Islet precursor cell (in vitro differentiated cells): Measurements from ENCODE around the gene ZSWIM8.
"Not testable (repeated sequence)": the region's sequence is repeated elsewhere in the genome, so short reads cannot be mapped to it uniquely, and the experiment has no call there.

Experiments
- DNase-seq: peaks from one replicate; pipeline ENCODE4 v3.0.0-alpha.2; 2018

ZSWIM8 gene

GRCh38 chr10:73779018-73779417 lies 6.4 kb upstream of the ZSWIM8 start:
- no peak for DNase-seq

DNA sequence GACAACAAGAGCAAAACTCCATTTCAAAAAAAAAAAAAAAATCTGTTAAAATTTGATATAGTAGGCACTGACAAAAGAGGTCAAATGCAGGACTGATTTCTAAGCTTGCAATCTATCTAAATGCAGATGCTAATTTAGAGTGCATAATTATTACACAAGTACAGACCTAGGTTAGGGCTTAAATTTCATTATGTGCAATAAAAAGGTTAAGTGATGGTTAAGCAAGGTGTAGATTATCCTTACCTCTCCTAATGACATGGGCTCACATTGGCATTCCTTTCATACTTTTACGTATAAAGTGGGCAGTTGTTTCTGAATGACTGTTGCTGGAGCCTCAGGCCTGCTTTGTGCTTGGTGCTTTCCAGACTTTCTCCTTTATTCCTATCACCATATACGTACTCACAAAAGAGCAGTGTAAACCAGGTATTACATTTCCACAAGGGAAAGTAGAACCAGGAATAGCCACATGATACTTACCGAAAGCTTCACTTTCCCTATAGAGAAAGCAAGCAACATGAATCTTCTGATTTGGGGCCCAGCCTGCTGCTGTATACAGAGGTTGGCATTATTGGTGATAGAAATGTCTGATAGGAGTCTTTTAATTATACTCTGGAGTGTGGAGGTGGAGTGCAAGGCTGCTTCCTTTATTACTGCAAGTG lies 5.7 kb upstream of the ZSWIM8 start:
- no peak for DNase-seq

- no peak for DNase-seq
Observed at GRCh38 chr10:73780301-73780700, 5.1 kb upstream of the ZSWIM8 start.

- no peak for DNase-seq
Observed at GRCh38 chr10:73780966-73781365, 4.4 kb upstream of the ZSWIM8 start.

GRCh38 chr10:73781548-73781878 lies 3.9 kb upstream of the ZSWIM8 start:
- DNase-seq = no peak

- peak; percentile 95 for DNase-seq
Observed at GRCh38 chr10:73781879-73782748, 3.3 kb upstream of the ZSWIM8 start, which contains the start of gene CHCHD1. Gene CHCHD1 (plus strand): TSS chr10:73782048. CDS start chr10:73782076, 28 bp downstream.

DNA sequence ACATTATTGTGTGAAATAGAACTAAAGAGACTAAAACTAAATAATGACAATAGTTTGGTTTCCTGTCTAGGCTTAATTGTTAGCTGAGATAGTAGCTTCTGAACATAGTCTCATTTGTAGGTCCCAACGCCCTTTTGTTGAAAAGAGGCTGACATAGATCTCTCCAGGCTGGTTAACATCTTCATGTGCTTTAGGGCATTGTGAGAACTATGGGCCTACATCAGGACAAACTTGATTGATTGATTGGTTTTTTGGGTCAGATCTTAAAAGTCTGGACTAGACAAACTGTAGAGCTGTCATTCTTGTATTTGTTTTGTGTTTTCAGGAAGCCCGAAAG lies 2.7 kb upstream of the ZSWIM8 start:
- no peak for DNase-seq

DNA sequence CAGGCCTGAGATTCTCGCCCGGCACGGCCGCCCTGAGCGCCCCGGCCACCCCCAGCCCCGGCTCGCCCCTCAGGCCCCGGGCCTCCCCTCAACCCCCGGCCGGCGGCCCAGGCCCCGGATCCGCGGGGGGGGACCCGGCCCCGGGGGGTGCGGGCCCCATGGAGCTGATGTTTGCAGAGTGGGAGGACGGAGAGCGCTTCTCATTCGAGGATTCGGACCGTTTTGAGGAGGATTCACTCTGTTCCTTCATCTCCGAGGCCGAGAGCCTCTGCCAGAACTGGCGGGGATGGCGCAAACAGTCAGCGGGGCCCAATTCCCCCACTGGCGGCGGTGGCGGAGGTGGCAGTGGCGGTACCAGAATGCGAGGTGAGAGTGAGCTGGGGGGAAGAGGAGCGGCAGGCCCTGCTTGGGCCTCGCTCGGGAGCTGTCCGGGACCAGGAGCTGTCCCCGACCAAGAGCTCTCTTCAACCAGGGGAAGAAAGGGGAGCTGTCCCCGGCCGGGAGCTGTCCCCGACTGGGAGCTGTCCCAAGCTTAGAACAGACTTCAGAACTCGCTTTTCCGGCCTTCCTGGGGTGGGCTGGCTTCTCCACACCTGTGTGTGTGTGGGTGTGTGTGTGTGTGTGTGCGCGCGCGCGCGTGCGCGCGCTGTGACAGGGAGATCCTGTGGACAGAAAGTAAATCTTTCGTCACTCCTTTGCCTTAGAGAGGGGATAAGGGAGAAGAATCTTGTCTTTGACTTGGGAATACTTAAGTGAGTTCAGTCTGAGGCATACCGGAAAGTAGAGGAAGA lies 510 bp downstream of the ZSWIM8 start:
- peak; percentile 88 for DNase-seq

DNA sequence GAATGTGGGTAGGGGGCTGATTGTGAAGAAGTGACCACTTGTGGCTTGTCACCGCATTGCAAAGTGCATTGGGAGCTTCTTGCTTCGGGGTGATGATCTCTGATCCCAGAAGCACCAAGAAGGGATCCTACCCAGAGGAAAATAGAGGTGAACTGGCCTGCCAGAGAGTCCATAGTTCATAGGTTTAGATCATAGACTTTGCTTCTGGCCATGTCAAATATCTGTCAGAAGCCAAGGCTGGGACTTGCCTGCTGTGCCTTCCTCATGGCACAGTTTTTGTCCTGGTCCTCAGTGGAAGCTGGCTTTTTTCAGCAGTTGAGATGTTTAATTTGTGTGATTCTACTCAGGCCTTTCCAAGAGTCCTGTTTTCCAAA lies 1.1 kb downstream of the ZSWIM8 start:
- DNase-seq = no peak

GRCh38 chr10:73787031-73787800 lies 1.8 kb downstream of the ZSWIM8 start:
- not testable (repeated sequence) for DNase-seq

- DNase-seq = peak; percentile 68
Observed at GRCh38 chr10:73788864-73789658, 3.7 kb downstream of the ZSWIM8 start.

DNA sequence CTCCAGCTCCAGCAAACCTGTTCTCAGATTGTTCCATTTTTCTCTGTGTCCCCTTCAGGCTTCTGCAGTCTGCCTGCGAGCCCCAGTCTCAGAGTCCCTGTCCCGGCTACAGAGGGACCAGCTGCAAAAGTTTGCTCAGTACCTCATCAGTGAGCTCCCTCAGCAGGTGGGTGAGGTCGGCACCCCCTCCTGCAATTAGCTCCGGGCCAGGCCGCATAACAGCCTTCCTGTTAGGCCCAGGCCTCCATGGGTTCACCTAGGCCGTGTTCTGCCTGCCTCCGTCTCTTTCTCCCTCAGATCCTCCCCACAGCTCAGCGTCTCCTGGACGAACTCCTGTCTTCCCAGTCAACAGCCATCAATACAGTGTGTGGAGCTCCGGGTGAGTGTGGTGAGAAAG lies 4.3 kb downstream of the ZSWIM8 start:
- DNase-seq = no peak

DNA sequence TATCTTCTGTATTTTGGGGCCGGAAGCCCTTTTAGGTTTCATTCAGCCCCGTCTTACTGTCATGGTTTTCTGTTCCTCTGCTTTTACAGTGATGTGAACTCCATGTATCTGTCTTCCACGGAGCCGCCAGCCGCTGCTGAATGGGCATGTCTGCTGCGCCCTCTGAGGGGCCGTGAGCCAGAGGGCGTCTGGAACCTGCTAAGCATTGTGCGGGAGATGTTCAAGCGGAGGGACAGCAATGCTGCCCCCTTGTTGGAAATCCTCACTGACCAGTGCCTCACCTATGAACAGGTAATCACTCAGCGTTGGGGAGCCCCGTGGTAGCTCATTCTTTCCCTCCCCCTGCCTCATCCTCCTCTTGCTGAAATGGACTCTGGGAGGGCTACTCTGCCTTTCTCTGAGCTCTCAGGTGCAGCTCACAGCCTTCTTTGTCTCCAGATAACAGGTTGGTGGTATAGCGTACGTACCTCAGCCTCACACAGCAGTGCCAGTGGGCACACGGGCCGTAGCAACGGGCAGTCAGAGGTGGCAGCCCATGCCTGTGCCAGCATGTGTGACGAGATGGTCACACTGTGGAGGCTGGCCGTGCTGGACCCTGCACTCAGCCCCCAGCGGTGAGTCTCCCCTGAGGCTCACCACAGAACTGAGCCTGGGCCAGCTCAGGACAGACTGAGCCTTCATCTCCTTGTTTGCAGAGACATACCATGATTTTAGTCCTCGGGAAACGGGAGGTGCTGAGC lies 5.7 kb downstream of the ZSWIM8 start:
- DNase-seq = peak; percentile 37

DNA sequence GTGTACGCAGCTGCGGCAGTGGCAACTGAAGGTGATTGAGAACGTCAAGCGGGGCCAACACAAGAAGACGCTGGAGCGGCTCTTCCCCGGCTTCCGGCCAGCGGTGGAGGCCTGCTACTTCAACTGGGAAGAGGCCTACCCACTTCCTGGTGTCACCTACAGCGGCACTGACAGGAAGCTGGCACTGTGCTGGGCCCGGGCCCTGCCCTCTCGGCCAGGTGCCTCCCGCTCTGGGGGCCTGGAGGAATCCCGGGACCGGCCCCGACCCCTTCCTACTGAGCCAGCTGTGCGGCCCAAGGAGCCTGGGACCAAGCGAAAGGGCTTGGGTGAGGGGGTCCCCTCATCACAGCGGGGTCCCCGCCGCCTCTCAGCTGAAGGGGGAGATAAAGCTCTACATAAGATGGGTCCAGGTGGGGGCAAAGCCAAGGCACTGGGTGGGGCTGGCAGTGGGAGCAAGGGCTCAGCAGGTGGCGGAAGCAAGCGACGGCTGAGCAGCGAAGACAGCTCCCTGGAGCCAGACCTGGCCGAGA lies 6.5 kb downstream of the ZSWIM8 start:
- DNase-seq = peak; percentile 32

DNA sequence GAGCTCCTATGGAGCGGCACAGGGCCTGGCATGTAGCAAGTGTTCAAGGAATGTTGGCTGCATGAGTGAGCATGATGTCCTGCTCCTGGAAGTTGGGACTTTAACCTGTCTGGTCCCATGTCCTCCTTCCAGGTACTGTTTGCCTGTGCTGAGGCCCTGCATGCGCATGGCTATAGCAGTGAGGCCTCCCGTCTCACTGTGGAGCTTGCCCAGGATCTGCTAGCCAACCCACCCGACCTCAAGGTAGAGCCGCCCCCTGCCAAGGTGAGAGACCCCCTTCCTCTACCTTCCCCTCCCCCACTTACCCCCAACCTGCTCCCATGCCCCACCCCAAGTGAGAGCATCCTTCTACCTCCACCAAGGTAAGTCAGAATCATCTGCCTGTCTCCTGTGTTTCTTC lies 8.1 kb downstream of the ZSWIM8 start:
- DNase-seq = no peak

- not testable (repeated sequence) for DNase-seq
Observed at GRCh38 chr10:73795491-73795890, 10.1 kb downstream of the ZSWIM8 start.

DNA sequence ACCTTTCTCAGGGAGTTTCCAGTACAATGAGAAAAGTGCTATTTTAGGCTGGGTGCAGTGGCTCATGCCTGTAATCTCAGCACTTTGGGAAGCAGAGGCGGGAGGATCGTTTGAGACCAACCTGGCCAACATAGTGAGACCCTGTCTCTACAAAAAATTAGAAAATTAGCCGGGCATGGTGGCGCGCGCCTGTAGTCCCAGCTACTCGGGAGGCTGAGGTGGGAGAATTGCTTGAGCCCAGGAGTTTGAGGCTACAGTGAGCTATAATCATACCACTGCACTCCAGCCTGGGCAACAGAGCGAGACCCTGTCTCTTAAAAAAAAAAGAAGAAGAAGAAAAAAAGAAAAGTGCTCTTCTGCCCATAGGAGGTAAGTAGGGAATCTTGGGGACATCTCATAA lies 10.6 kb downstream of the ZSWIM8 start:
- not testable (repeated sequence) for DNase-seq

DNA sequence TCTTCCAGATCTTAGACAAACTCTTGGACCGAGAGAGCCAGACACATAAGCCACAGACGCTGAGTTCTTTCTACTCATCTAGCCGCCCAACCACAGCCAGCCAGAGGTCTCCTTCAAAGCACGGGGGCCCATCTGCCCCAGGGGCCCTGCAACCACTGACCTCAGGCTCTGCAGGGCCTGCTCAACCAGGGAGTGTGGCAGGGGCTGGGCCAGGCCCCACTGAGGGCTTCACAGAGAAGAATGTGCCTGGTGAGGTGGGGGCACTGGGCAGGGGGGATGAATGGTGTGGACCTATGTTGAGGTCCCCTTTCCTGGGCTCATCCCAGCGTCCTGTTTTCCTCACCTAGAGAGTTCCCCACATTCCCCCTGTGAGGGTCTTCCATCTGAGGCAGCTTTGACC lies 11.4 kb downstream of the ZSWIM8 start:
- peak; percentile 51 for DNase-seq

- DNase-seq = no peak
Observed at GRCh38 chr10:73797324-73798025, 12.1 kb downstream of the ZSWIM8 start.

DNA sequence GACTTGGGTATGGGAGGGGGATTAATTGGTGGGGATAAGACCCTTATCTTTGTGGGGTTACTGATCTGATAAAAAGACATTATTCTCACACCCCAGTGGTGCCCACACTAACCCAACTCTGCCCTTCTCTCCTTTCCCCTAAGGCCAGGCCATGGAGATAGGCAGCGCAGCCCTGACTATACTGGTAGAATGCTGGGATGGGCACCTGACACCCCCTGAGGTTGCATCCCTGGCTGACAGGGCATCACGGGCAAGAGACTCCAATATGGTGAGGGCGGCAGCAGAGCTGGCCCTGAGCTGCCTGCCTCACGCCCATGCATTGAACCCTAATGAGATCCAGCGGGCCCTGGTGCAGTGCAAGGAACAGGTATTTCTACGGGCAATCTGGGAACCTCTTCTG lies 12.7 kb downstream of the ZSWIM8 start:
- DNase-seq = no peak
